K562 (cell line): Measurements from ENCODE around the gene RAB25. TPM values are rescaled to one million over a fixed set of nuclear protein-coding genes. Genes with fewer than 3 reads are reported as not detected.

Experiments
- ATF7 ChIP-seq: fragments of 450-650 bp; IDR thresholded peaks from 2 replicates; pipeline ENCODE4 v1.7.1; 2014; ENCODE audit warnings: mild to moderate bottlenecking, moderate library complexity
- DIDO1 ChIP-seq: fragments of 450-650 bp; IDR thresholded peaks from 2 replicates; pipeline ENCODE4 v1.6.1; 2016; ENCODE audit warnings: low read depth, missing biosample characterization, missing genetic modification characterization
- ESRRB ChIP-seq: fragments of 250-450 bp; sonication (Bioruptor Pico); IDR thresholded peaks from 2 replicates; pipeline ENCODE4 v1.5.0; 2020; ENCODE audit warnings: mild to moderate bottlenecking, moderate library complexity, borderline replicate concordance
- FOS ChIP-seq: IDR thresholded peaks from 3 replicates; pipeline ENCODE4 v1.6.1; 2011; ENCODE audit not compliant: insufficient read length; ENCODE audit errors: extremely low read depth
- HSF4 ChIP-seq: fragments of 250-450 bp; sonication (Bioruptor Pico); IDR thresholded peaks from 2 replicates; pipeline ENCODE4 v2.1.2; 2022; ENCODE audit warnings: mild to moderate bottlenecking, moderate library complexity, borderline replicate concordance
- KDM1A ChIP-seq, 2 experiments: fragments of 450-650 bp; IDR thresholded peaks; 2 replicates each; pipeline ENCODE4 v1.6.1; 2016; ENCODE audit warnings: mild to moderate bottlenecking in 2 of 2
- NCOA1 ChIP-seq: fragments of 450-650 bp; IDR thresholded peaks from 2 replicates; pipeline ENCODE4 v1.6.1; 2016; ENCODE audit warnings: low read depth
- NR2C1 ChIP-seq, 2 experiments: fragments of 450-650 bp; IDR thresholded peaks; 2 replicates each; pipeline ENCODE4 v1.6.1; 2017; ENCODE audit warnings: mild to moderate bottlenecking in 2 of 2, antibody characterized with exemption in 1 of 2, inconsistent platforms in 1 of 2, missing compliant biosample characterization in 1 of 2, missing genetic modification characterization in 1 of 2
- RUNX1 ChIP-seq: sonication (generic); IDR thresholded peaks from 2 replicates; pipeline ENCODE4 v1.6.1; 2016; ENCODE audit warnings: antibody characterized with exemption, low read depth
- ZNF174 ChIP-seq: fragments of 250-450 bp; sonication (Bioruptor Pico); IDR thresholded peaks from 2 replicates; pipeline ENCODE4 v1.4.0; 2020; ENCODE audit warnings: mild to moderate bottlenecking
- ZNF224 ChIP-seq: sonication (generic); formaldehyde crosslinking; IDR thresholded peaks from 2 replicates; pipeline ENCODE4 v1.8.0; 2022; ENCODE audit warnings: mild to moderate bottlenecking, missing genetic modification reagents
- ZNF3 ChIP-seq: fragments of 250-450 bp; sonication (Bioruptor Pico); IDR thresholded peaks from 2 replicates; pipeline ENCODE4 v1.5.0; 2021; ENCODE audit warnings: mild to moderate bottlenecking, moderate library complexity
- ZNF398 ChIP-seq: fragments of 250-450 bp; sonication (Bioruptor Pico); IDR thresholded peaks from 2 replicates; pipeline ENCODE4 v1.8.0; 2021; ENCODE audit warnings: moderate library complexity, mild to moderate bottlenecking, inconsistent platforms
- polyA plus RNA-seq, 8 experiments: library from polyadenylated mRNA; depleted of rRNA in 4 of 8; stranded (reverse) in 5 of 8; unstranded in 3 of 8; fragments of >200 nt; fragmentation: Nextera tagmentation in 2 of 8; fragmentation: Illumina TruSeq in 1 of 8; extraction: Ambion mirVana in 2 of 8; extraction: Trizol in 1 of 8; gene quantifications; 2 replicates each; pipeline versions ENCODE4 v1.2.1 to v1.2.3, GENCODE V29; 2011 to 2014; ENCODE audit warnings: inconsistent platforms in 1 of 8, missing spikeins in 1 of 8
- total RNA-seq, 7 experiments: library from RNA; depleted of rRNA in 6 of 7; stranded (reverse); fragments of >200 nt in 6 of 7; fragmentation: Illumina TruSeq in 2 of 7; extraction: Trizol in 2 of 7; gene quantifications; 2 replicates each; pipeline versions ENCODE4 v1.2.1 to v1.2.3, GENCODE V29; 2011 to 2021; ENCODE audit warnings: low replicate concordance in 1 of 7
- TF ChIP-seq, protein P1 (sequence below), 3 experiments: IDR thresholded peaks in 2 of 3; conservative IDR thresholded peaks in 1 of 3; 2 replicates each; pipeline ENCODE4 v1.5.1; 2011 to 2012; ENCODE audit warnings: low read length in 3 of 3, mild to moderate bottlenecking in 3 of 3, control low read depth in 2 of 3, improper control_type of control experiment in 1 of 3, inconsistent platforms in 1 of 3, low read depth in 1 of 3, mixed read lengths in 1 of 3, moderate library complexity in 1 of 3; ENCODE audit not compliant: insufficient read depth in 2 of 3
- TF ChIP-seq, protein P2 (sequence below): fragments of 200-400 bp; formaldehyde crosslinking; IDR thresholded peaks from 2 replicates; pipeline ENCODE4 v1.6.1; 2017; ENCODE audit warnings: mild to moderate bottlenecking, low read depth, low read length, moderate library complexity
- TF ChIP-seq, protein P3 (sequence below): fragments of 250-450 bp; sonication (Bioruptor Pico); IDR thresholded peaks from 2 replicates; pipeline ENCODE4 v1.8.0; 2021; ENCODE audit warnings: borderline replicate concordance, mild to moderate bottlenecking, moderate library complexity; ENCODE audit not compliant: poor library complexity, severe bottlenecking
- TF ChIP-seq, protein P4 (sequence below): fragments of 250-450 bp; sonication (Bioruptor Pico); IDR thresholded peaks from 2 replicates; pipeline ENCODE4 v1.5.0; 2021; ENCODE audit warnings: mild to moderate bottlenecking, borderline replicate concordance

The RAB25 gene
- total and polyA plus RNA-seq, 9 of the 15 experiments (the other 6 are each of a cell fraction or from before 2014, with no cell fraction given), result 0.10 to 0.27 (median 0.13) TPM; not detected in 6

DNA sequence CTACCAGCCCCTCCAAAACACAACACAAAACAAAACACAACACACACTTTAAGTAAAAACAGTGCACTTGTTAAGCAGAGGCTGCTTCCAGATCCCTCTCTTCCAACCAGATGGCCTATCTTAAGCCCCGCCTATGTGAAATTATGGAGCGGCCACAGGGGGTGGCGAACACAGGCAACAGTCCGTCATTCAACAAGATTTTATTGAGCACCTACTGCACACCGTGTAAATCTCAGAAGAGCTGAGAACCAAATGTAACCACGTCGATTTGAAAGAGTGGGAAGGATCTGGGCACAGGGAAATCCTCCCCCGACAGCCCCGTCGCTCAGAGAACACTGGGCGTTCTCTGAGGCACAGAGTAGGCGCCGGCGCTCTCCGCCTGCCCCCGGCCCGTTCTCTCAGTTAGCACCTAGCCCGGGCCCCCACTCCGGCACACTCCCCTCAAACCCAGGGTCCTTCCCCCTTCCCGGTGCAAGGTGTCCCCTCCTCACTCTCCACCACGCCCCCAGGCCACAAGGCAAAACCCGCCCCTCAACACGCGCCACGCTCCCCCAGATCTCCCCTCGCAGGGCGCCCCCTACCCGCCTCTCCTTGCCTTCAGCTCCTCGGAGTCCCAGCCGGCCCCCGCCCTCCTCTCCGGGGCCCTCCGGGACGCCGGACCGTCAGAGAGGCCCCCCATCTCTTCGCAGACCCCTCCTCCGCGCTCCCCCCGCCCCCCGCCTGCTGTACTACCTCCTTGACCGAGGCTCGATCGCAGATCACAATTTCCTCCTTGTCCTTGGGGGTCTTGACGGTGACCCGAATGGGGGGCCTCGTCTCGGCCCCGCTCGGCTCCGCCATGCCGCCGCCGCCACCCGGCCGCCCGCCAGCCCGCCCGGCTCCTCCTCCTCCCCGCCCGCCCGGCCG lies 7.8 kb upstream of the RAB25 start (continued):
- no peak for TF ChIP-seq NR2C1 (IDR thresholded peaks at IDR 0.05)
- TF ChIP-seq NR2C1 (tag; IDR thresholded peaks at IDR 0.05), result no peak
- TF ChIP-seq ATF7, result no peak
- TF ChIP-seq, protein P1, sequence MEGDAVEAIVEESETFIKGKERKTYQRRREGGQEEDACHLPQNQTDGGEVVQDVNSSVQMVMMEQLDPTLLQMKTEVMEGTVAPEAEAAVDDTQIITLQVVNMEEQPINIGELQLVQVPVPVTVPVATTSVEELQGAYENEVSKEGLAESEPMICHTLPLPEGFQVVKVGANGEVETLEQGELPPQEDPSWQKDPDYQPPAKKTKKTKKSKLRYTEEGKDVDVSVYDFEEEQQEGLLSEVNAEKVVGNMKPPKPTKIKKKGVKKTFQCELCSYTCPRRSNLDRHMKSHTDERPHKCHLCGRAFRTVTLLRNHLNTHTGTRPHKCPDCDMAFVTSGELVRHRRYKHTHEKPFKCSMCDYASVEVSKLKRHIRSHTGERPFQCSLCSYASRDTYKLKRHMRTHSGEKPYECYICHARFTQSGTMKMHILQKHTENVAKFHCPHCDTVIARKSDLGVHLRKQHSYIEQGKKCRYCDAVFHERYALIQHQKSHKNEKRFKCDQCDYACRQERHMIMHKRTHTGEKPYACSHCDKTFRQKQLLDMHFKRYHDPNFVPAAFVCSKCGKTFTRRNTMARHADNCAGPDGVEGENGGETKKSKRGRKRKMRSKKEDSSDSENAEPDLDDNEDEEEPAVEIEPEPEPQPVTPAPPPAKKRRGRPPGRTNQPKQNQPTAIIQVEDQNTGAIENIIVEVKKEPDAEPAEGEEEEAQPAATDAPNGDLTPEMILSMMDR (IDR thresholded peaks at IDR 0.05 in 2 of 3, conservative IDR thresholded peaks at IDR 0.05 in 1 of 3; ENCODE audit: insufficient read depth in 2 of 3, low read depth in 1 of 3, low read length in 3 of 3), result peak in 2 of 3 experiments; percentile 40 to 55; a peak in 4 of 6 replicates
- TF ChIP-seq ZNF174 (CRISPR knock-in tag), result no peak
- no peak for TF ChIP-seq DIDO1 (tag)
- TF ChIP-seq, protein P2, sequence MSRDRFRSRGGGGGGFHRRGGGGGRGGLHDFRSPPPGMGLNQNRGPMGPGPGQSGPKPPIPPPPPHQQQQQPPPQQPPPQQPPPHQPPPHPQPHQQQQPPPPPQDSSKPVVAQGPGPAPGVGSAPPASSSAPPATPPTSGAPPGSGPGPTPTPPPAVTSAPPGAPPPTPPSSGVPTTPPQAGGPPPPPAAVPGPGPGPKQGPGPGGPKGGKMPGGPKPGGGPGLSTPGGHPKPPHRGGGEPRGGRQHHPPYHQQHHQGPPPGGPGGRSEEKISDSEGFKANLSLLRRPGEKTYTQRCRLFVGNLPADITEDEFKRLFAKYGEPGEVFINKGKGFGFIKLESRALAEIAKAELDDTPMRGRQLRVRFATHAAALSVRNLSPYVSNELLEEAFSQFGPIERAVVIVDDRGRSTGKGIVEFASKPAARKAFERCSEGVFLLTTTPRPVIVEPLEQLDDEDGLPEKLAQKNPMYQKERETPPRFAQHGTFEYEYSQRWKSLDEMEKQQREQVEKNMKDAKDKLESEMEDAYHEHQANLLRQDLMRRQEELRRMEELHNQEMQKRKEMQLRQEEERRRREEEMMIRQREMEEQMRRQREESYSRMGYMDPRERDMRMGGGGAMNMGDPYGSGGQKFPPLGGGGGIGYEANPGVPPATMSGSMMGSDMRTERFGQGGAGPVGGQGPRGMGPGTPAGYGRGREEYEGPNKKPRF, result no peak
- TF ChIP-seq, protein P3, sequence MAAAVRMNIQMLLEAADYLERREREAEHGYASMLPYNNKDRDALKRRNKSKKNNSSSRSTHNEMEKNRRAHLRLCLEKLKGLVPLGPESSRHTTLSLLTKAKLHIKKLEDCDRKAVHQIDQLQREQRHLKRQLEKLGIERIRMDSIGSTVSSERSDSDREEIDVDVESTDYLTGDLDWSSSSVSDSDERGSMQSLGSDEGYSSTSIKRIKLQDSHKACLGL (CRISPR knock-in tag), result no peak
- no peak for TF ChIP-seq NCOA1
- TF ChIP-seq ZNF3 (CRISPR knock-in tag), result peak; percentile 98
- TF ChIP-seq KDM1A (IDR thresholded peaks at IDR 0.05), result peak; percentile 64 to 67
- no peak for TF ChIP-seq RUNX1
- TF ChIP-seq HSF4 (CRISPR knock-in tag), result no peak
- TF ChIP-seq ZNF224 (CRISPR knock-in tag), result no peak
- no peak for TF ChIP-seq ZNF398 (CRISPR knock-in tag)
- TF ChIP-seq FOS, result no peak
- TF ChIP-seq, protein P4, sequence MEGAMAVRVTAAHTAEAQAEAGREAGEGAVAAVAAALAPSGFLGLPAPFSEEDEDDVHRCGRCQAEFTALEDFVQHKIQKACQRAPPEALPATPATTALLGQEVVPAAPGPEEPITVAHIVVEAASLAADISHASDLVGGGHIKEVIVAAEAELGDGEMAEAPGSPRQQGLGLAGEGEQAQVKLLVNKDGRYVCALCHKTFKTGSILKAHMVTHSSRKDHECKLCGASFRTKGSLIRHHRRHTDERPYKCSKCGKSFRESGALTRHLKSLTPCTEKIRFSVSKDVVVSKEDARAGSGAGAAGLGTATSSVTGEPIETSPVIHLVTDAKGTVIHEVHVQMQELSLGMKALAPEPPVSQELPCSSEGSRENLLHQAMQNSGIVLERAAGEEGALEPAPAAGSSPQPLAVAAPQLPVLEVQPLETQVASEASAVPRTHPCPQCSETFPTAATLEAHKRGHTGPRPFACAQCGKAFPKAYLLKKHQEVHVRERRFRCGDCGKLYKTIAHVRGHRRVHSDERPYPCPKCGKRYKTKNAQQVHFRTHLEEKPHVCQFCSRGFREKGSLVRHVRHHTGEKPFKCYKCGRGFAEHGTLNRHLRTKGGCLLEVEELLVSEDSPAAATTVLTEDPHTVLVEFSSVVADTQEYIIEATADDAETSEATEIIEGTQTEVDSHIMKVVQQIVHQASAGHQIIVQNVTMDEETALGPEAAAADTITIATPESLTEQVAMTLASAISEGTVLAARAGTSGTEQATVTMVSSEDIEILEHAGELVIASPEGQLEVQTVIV (CRISPR knock-in tag), result no peak
- TF ChIP-seq ESRRB (CRISPR knock-in tag), result no peak
